Neural progenitor cell (in vitro differentiated cells): Measurements from ENCODE around the gene MBOAT7. TPM values are rescaled to one million over a fixed set of nuclear protein-coding genes. Genes with fewer than 3 reads are reported as not detected.

Source experiments
- DNase-seq: peaks from one replicate; pipeline ENCODE4 v3.0.0-alpha.2; 2016; ENCODE audit warnings: low spot score
- H2AFZ ChIP-seq: fragments of 200-600 bp; sonication (generic); replicated peaks from 2 replicates; pipeline ENCODE4 v1.6.1; 2016; ENCODE audit warnings: antibody characterized with exemption
- H3F3A ChIP-seq: fragments of 200-600 bp; sonication (generic); 2 replicates; pipeline ENCODE4 v1.6.1; 2016; ENCODE audit warnings: antibody characterized with exemption, low read depth
- H3K27ac ChIP-seq: fragments of 200-600 bp; sonication (generic); 2 replicates; pipeline ENCODE4 v1.5.1; 2016; ENCODE audit warnings: mild to moderate bottlenecking
- H3K27me3 ChIP-seq: fragments of 200-600 bp; sonication (generic); 2 replicates; pipeline ENCODE4 v1.6.1; 2016; ENCODE audit warnings: mild to moderate bottlenecking, moderate library complexity
- H3K36me3 ChIP-seq: fragments of 200-600 bp; sonication (generic); 2 replicates; pipeline ENCODE4 v1.5.1; 2016
- H3K4me1 ChIP-seq: fragments of 200-600 bp; sonication (generic); 2 replicates; pipeline ENCODE4 v1.6.1; 2016; ENCODE audit warnings: mixed run types
- H3K4me2 ChIP-seq: fragments of 200-600 bp; sonication (generic); 2 replicates; pipeline ENCODE4 v1.6.1; 2016
- H3K4me3 ChIP-seq: fragments of 200-600 bp; sonication (generic); 2 replicates; pipeline ENCODE4 v1.5.1; 2016
- H3K79me2 ChIP-seq: fragments of 200-600 bp; sonication (generic); 2 replicates; pipeline ENCODE4 v1.6.1; 2016; ENCODE audit warnings: low read depth
- H3K9ac ChIP-seq: fragments of 200-600 bp; sonication (generic); 2 replicates; pipeline ENCODE4 v1.6.1; 2016
- H3K9me3 ChIP-seq: fragments of 200-600 bp; sonication (generic); 2 replicates; pipeline ENCODE4 v1.5.1; 2016; ENCODE audit warnings: low read depth
- H4K20me1 ChIP-seq: fragments of 200-600 bp; sonication (generic); 2 replicates; pipeline ENCODE4 v1.6.1; 2016; ENCODE audit warnings: low read depth
- H3K27ac Mint-ChIP-seq: 3 replicates; pipeline ENCODE4 v1.8.0; 2021; ENCODE audit warnings: mixed read lengths
- H3K27me3 Mint-ChIP-seq: 2 replicates; pipeline ENCODE4 v1.8.0; 2022; ENCODE audit warnings: low read depth, mild to moderate bottlenecking, inconsistent platforms, moderate library complexity, mixed read lengths; ENCODE audit not compliant: insufficient read depth
- H3K36me3 Mint-ChIP-seq: 3 replicates; pipeline ENCODE4 v1.8.0; 2021; ENCODE audit warnings: mixed read lengths
- H3K4me1 Mint-ChIP-seq: 3 replicates; pipeline ENCODE4 v1.8.0; 2021; ENCODE audit warnings: mixed read lengths
- H3K4me3 Mint-ChIP-seq: 3 replicates; pipeline ENCODE4 v1.8.0; 2021; ENCODE audit warnings: mild to moderate bottlenecking, moderate library complexity, mixed read lengths
- H3K9me3 Mint-ChIP-seq: 3 replicates; pipeline ENCODE4 v1.8.0; 2020; ENCODE audit warnings: mixed read lengths
- CTCF ChIP-seq: fragments of 200-600 bp; sonication (generic); IDR thresholded peaks from 2 replicates; pipeline ENCODE4 v1.5.1; 2017; ENCODE audit warnings: antibody characterized with exemption, mild to moderate bottlenecking
- EZH2 ChIP-seq: fragments of 200-600 bp; sonication (generic); IDR thresholded peaks from 2 replicates; pipeline ENCODE4 v1.6.1; 2017; ENCODE audit warnings: antibody characterized with exemption, mild to moderate bottlenecking, moderate library complexity
- EZH2phosphoT487 ChIP-seq: fragments of 200-600 bp; sonication (generic); IDR thresholded peaks from 2 replicates; pipeline ENCODE4 v1.6.1; 2017; ENCODE audit warnings: antibody characterized with exemption
- total RNA-seq: library from RNA; depleted of rRNA; stranded (reverse); fragments of >200 nt; gene quantifications from 2 replicates; pipeline ENCODE4 v1.2.3, GENCODE V29; 2015; ENCODE audit warnings: low replicate concordance

Gene MBOAT7
- total RNA-seq, 1 donor from 2014 or later: 20.0 TPM

DNA sequence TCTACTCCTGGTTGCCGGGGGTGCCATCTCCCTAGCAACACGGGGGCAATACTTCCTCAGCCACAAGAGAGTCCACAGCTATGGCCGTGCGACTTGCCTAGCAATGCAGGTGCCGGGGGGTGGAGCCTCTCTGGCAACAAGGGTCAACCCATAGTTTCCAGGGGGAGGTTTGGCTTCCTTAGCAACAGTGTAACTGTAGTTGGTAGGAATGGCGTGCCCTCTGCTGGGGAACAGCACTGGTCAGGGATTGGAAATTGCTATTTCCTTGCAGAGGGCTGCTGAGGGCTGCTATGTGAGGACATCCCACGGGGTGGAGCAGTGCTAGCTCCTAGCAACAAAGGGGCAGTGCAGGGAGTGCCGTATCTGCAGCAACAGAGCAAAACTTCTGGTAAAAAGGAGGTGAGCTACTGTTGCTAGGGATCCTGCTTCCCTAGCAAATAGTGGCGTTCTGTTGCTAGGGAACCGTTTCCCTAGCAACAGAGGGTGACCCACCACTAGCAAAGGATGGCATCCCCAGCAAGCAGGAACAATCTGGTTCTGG, 9.4 kb downstream of the MBOAT7 start:
- Mint-ChIP-seq H3K27ac (peak overlapping the region; percentile 92), H3K27me3 (peaks cover 8% of the 10 kb centered on the region), H3K36me3 (peaks cover 12% of the 10 kb centered on the region), H3K4me3 (peak overlapping the region; percentile 66), H3K9me3 (no peaks in the 10 kb centered on the region), H3K4me1 (peaks cover 24% of the 10 kb centered on the region)
- Histone ChIP-seq H3K36me3 (no peaks in the 10 kb centered on the region), H4K20me1 (peaks cover 21% of the 10 kb centered on the region), H3K27me3 (no peaks in the 10 kb centered on the region), H3K9ac (no peak overlapping the region), H3K4me2 (no peak overlapping the region), H3K9me3 (no peaks in the 10 kb centered on the region), H3K79me2 (no peaks in the 10 kb centered on the region), H3F3A (peaks cover 17% of the 10 kb centered on the region), H3K4me3 (no peak overlapping the region), H3K4me1 (peaks cover 4% of the 10 kb centered on the region), H3K27ac (no peak overlapping the region), H2AFZ (no peak overlapping the region)
- TF ChIP-seq EZH2 (no peak), CTCF (peak; percentile 72)
- peak; percentile 95 for DNase-seq

GRCh38 chr19:54179262-54179852, 10.0 kb downstream of the MBOAT7 start:
- H3K9me3 ChIP-seq: no peaks in the 10 kb centered on the region
- DNase-seq: no peak
- no peak overlapping the region for H3K27ac ChIP-seq
- H3K27ac Mint-ChIP-seq: peak overlapping the region; percentile 57
- TF ChIP-seq EZH2phosphoT487 (no peak), EZH2 (no peak), CTCF (no peak)
- H3K4me2 ChIP-seq: no peak overlapping the region
- H3K36me3 ChIP-seq: no peaks in the 10 kb centered on the region
- H3K4me1 Mint-ChIP-seq: peaks cover 24% of the 10 kb centered on the region
- peaks cover 12% of the 10 kb centered on the region for H3K36me3 Mint-ChIP-seq
- H3F3A ChIP-seq: peaks cover 18% of the 10 kb centered on the region
- peaks cover 10% of the 10 kb centered on the region for H3K27me3 Mint-ChIP-seq
- no peak overlapping the region for H2AFZ ChIP-seq
- H3K4me1 ChIP-seq: peaks cover 4% of the 10 kb centered on the region
- H3K9me3 Mint-ChIP-seq: no peaks in the 10 kb centered on the region
- H3K27me3 ChIP-seq: no peaks in the 10 kb centered on the region
- peak overlapping the region; percentile 66 for H3K4me3 Mint-ChIP-seq
- H4K20me1 ChIP-seq: peaks cover 21% of the 10 kb centered on the region
- no peaks in the 10 kb centered on the region for H3K79me2 ChIP-seq
- H3K4me3 ChIP-seq: no peak overlapping the region
- no peak overlapping the region for H3K9ac ChIP-seq

- peak overlapping the region; percentile 18 for H3K4me3 Mint-ChIP-seq
- no peak overlapping the region for H3K27ac ChIP-seq
- H3K4me3 ChIP-seq: no peak overlapping the region
Measured at GRCh38 chr19:54178581-54179261, 10.7 kb downstream of the MBOAT7 start.

More at GRCh38 chr19:54178581-54179261, 10.7 kb downstream of the MBOAT7 start:
- peaks cover 23% of the 10 kb centered on the region for H3F3A ChIP-seq
- H2AFZ ChIP-seq: no peak overlapping the region
- Mint-ChIP-seq H3K27me3 (peaks cover 7% of the 10 kb centered on the region), H3K27ac (peak overlapping the region; percentile 57), H3K9me3 (no peaks in the 10 kb centered on the region), H3K4me1 (peaks cover 24% of the 10 kb centered on the region), H3K36me3 (peaks cover 10% of the 10 kb centered on the region)
- H3K4me1 ChIP-seq: peaks cover 4% of the 10 kb centered on the region
- no peaks in the 10 kb centered on the region for H3K27me3 ChIP-seq
- no peak overlapping the region for H3K4me2 ChIP-seq
- peaks cover 25% of the 10 kb centered on the region for H4K20me1 ChIP-seq
- H3K36me3 ChIP-seq: no peaks in the 10 kb centered on the region
- no peak for TF ChIP-seq EZH2phosphoT487
- TF ChIP-seq CTCF: no peak
- no peak for TF ChIP-seq EZH2
- DNase-seq: peak; percentile 66
- H3K9ac ChIP-seq: no peak overlapping the region
- no peaks in the 10 kb centered on the region for H3K79me2 ChIP-seq
- H3K9me3 ChIP-seq: no peaks in the 10 kb centered on the region
